OCI-LY7 (cell line): ENCODE results near the gene CAMK4. TPM values are rescaled to one million over a fixed set of nuclear protein-coding genes. Genes with fewer than 3 reads are reported as not detected.

Source experiments
- Bru-seq: library from RNA; stranded (reverse); fragments of 400-500 nt; gene quantifications from one replicate; lab custom pipeline; 2021; lab: Mats Ljungman, UMichigan
- BruChase-seq, 2 experiments: library from RNA; stranded (reverse); fragments of 400-500 nt; gene quantifications; one replicate each; lab custom pipeline; 2021; lab: Mats Ljungman, UMichigan
- BruUV-seq: library from RNA; stranded (reverse); fragments of 400-500 nt; replicated peaks from 2 replicates; lab custom pipeline; 2021; lab: Mats Ljungman, UMichigan
- CTCF ChIA-PET: fragments of 300-600 bp; sonication (Branson Sonifier 250); formaldehyde crosslinking; loops from one replicate; lab custom pipeline; 2022; ENCODE audit warnings: antibody characterized with exemption; ENCODE audit not compliant: unreplicated experiment; lab: Charles Lee
- POLR2A ChIA-PET: fragments of 300-600 bp; sonication (Branson Sonifier 250); formaldehyde crosslinking; loops from one replicate; lab custom pipeline; 2022; ENCODE audit warnings: antibody characterized with exemption; lab: Charles Lee
- DNase-seq: peaks from one replicate; pipeline ENCODE4 v3.0.0-alpha.2; 2015; ENCODE audit warnings: low spot score
- H2AFZ ChIP-seq: fragments of 200-600 bp; sonication (generic), shearing (Covaris generic); 2 replicates; pipeline ENCODE4 v1.6.1; 2014; ENCODE audit warnings: mild to moderate bottlenecking, antibody characterized with exemption, low read length, moderate library complexity
- H3K27ac ChIP-seq: fragments of 200-600 bp; sonication (generic); 2 replicates; pipeline ENCODE4 v1.5.1; 2014; ENCODE audit warnings: mixed run types, low read depth, mild to moderate bottlenecking, moderate library complexity, low read length, inconsistent platforms; ENCODE audit not compliant: poor library complexity, severe bottlenecking
- H3K36me3 ChIP-seq: fragments of 200-600 bp; sonication (generic); 2 replicates; pipeline ENCODE4 v1.6.1; 2014; ENCODE audit warnings: mild to moderate bottlenecking, antibody characterized with exemption, low read length, moderate library complexity, mixed read lengths; ENCODE audit not compliant: insufficient read depth
- H3K4me1 ChIP-seq: fragments of 200-600 bp; sonication (generic); 2 replicates; pipeline ENCODE4 v1.5.1; 2014; ENCODE audit warnings: mild to moderate bottlenecking, low read length; ENCODE audit not compliant: insufficient read depth, poor library complexity, severe bottlenecking
- H3K4me2 ChIP-seq: fragments of 200-600 bp; sonication (generic); 2 replicates; pipeline ENCODE4 v1.6.1; 2014; ENCODE audit warnings: mild to moderate bottlenecking, low read length
- H3K4me3 ChIP-seq: fragments of 200-600 bp; sonication (generic); 2 replicates; pipeline ENCODE4 v1.5.1; 2014; ENCODE audit warnings: mild to moderate bottlenecking, low read depth, low read length; ENCODE audit not compliant: poor library complexity, severe bottlenecking
- H3K79me2 ChIP-seq: fragments of 200-600 bp; sonication (generic); 2 replicates; pipeline ENCODE4 v1.6.1; 2016; ENCODE audit warnings: low read depth, mild to moderate bottlenecking, low read length, moderate library complexity, mixed read lengths; ENCODE audit not compliant: insufficient read depth
- H3K9me2 ChIP-seq: fragments of 200-600 bp; sonication (generic); 2 replicates; pipeline ENCODE4 v1.6.1; 2016; ENCODE audit warnings: mild to moderate bottlenecking, low read length, mixed read lengths; ENCODE audit not compliant: insufficient read depth
- H3K9me3 ChIP-seq: fragments of 200-600 bp; sonication (generic); 2 replicates; pipeline ENCODE4 v1.6.1; 2014; ENCODE audit warnings: mild to moderate bottlenecking, mixed run types, low read length, mixed read lengths
- H4K20me1 ChIP-seq: fragments of 200-600 bp; sonication (generic); 2 replicates; pipeline ENCODE4 v1.6.1; 2014; ENCODE audit warnings: mild to moderate bottlenecking, antibody characterized with exemption, low read length, moderate library complexity, mixed read lengths; ENCODE audit not compliant: insufficient read depth
- EZH2phosphoT487 ChIP-seq: fragments of 200-600 bp; sonication (generic); IDR thresholded peaks from 2 replicates; pipeline ENCODE4 v1.6.1; 2018; ENCODE audit warnings: low read depth, borderline replicate concordance, mild to moderate bottlenecking, mixed run types, antibody characterized with exemption, low read length, moderate library complexity, mixed read lengths
- intact Hi-C: fragments of 100-400 bp; cut with micrococcal nuclease; formaldehyde crosslinking; loops from one replicate; pipeline ENCODE4 v1.10.0; 2022; ENCODE audit not compliant: unreplicated experiment
- long read RNA-seq: library from polyadenylated mRNA; stranded (forward); transcript quantifications from one replicate; pipeline ENCODE4 v2.0.0, GENCODE V29; 2022
- total RNA-seq, 2 experiments: library from RNA; depleted of rRNA in 1 of 2; stranded (reverse); fragments of >200 nt in 1 of 2; shearing (Covaris generic) in 1 of 2; gene quantifications; 2 replicates each; pipeline ENCODE4 v1.2.3, GENCODE V29; 2014 to 2022
- TF ChIP-seq, protein P1 (sequence below): fragments of 200-600 bp; sonication (generic); conservative IDR thresholded peaks from 2 replicates; pipeline ENCODE4 v1.5.1; 2014; ENCODE audit warnings: mild to moderate bottlenecking, antibody characterized with exemption, low read length, moderate library complexity, mixed read lengths

Gene CAMK4
- total RNA-seq (2014; rRNA removed; shearing (Covaris generic)): 36.5 and 40.2 TPM in 2 replicates
- 25.4 and 31.2 TPM in 2 replicates for total RNA-seq (2022)
- Bru-seq, nascent RNA: percentile 70 among the genes with signal in this experiment
- percentile 60 among the genes with signal in this experiment for BruChase-seq, experiment 1, labeled RNA remaining after a 6-hour chase
- percentile 64 among the genes with signal in this experiment for BruChase-seq, experiment 2, labeled RNA remaining after a 2-hour chase
- long read RNA-seq, full-length matches to known transcripts: 16 of 94 reads
- long read RNA-seq, partial matches to known transcripts: 68 of 94 reads
- long read RNA-seq, other reads (novel, unspliced or antisense): 10 of 94 reads

DNA sequence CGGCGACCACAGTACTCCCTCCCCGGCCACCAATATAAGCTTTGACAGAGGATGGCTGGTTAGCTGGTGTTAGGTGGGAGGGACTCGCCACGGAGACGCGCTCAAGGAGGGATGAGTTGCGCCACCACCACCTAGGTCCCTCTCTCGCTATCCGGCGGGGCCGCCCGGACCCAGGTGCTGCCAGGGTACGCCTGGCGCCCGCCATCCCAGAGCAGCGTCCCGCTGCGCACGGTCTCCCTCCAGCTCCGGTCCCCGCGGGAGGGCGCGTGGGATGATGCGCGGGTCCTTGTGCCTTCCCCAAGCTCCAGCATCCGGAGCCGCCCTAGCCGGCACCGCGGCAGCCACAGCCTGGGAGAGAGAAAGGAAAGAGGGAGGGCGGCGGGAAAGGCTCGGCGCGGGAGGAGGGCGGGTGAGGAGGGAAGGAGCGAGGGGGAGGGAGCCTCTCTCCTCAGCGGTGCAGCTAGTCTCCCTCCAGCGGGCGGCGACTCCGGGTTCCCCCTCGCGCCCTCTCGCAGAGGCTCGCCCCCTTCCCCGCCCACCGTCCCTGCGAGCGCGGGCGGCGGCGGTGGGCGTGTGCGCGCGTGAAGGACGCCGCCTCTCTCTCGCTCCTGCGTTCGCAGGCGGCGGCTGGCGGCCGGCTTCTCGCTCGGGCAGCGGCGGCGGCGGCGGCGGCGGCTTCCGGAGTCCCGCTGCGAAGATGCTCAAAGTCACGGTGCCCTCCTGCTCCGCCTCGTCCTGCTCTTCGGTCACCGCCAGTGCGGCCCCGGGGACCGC lies at the start of gene CAMK4:
TSS of gene CAMK4 (plus strand) at position 598 of the 774 bp plus-strand sequence. CDS start at position 698, 100 bp downstream.
- intact Hi-C loops: loop anchor here (2.0 to 10.0 kb wide), 6 partner anchors 55 to 938 kb away; partner anchors contain the start of gene STARD4
- ChIA-PET CTCF (interaction anchor here (0.6 to 0.7 kb wide), 3 partner anchors 94 to 1506 kb away, joined by 3 to 11 read pairs (median 5); no protein-coding TSS in a partner anchor), POLR2A (interaction anchor here (0.6 to 2.6 kb wide), 11 partner anchors 9 to 1893 kb away, joined by 3 to 18 read pairs (median 4); no protein-coding TSS in a partner anchor)
- no TSS peak for BruUV-seq
- TF ChIP-seq, protein P1, sequence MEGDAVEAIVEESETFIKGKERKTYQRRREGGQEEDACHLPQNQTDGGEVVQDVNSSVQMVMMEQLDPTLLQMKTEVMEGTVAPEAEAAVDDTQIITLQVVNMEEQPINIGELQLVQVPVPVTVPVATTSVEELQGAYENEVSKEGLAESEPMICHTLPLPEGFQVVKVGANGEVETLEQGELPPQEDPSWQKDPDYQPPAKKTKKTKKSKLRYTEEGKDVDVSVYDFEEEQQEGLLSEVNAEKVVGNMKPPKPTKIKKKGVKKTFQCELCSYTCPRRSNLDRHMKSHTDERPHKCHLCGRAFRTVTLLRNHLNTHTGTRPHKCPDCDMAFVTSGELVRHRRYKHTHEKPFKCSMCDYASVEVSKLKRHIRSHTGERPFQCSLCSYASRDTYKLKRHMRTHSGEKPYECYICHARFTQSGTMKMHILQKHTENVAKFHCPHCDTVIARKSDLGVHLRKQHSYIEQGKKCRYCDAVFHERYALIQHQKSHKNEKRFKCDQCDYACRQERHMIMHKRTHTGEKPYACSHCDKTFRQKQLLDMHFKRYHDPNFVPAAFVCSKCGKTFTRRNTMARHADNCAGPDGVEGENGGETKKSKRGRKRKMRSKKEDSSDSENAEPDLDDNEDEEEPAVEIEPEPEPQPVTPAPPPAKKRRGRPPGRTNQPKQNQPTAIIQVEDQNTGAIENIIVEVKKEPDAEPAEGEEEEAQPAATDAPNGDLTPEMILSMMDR: peak; percentile 43
- no peak for TF ChIP-seq EZH2phosphoT487
- Histone ChIP-seq H3K9me3 (no peaks in the 10 kb centered on the region), H4K20me1 (no peaks in the 10 kb centered on the region), H3K4me1 (peaks cover 19% of the 10 kb centered on the region), H2AFZ (peak within 1 kb of the TSS; percentile 81), H3K79me2 (peaks cover 44% of the 10 kb centered on the region; the same call in 1 of the 2 replicates), H3K27ac (peak within 1 kb of the TSS; percentile 49), H3K36me3 (no peaks in the 10 kb centered on the region), H3K4me3 (peak within 1 kb of the TSS; percentile 75), H3K4me2 (peak within 1 kb of the TSS; percentile 91), H3K9me2 (no peaks in the 10 kb centered on the region)
- DNase-seq: peak; percentile 82

DNA sequence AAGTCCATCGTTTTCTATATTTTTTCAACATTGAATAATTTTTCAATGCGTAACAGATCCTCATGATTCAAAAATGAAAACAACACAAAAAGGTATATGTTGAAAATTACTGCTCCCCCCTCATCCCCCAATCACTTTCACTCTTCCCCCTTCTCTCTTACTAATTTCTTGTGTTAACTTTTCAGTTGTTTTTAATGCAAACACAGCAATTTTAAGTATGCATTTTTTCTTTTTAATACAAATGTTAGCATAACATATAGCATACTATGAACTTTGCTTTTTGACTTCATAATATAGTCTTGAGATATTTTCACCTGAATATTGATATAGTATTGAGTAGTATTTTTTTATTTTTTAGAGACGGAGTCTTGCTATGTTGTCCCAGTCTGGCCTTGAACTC lies 41.1 kb upstream of the CAMK4 start:
- ChIA-PET POLR2A (interaction anchor here (0.7 kb wide), 1 partner anchor 447 kb away, joined by 5 read pairs; no protein-coding TSS in a partner anchor), CTCF (no interaction called here)
- BruUV-seq: no TSS peak

More for the DNA sequence above, 41.1 kb upstream of the CAMK4 start:
- H3K4me3 ChIP-seq: no peak overlapping the region
- no peak for DNase-seq
- no peaks in the 10 kb centered on the region for H4K20me1 ChIP-seq
- H3K9me2 ChIP-seq: no peaks in the 10 kb centered on the region
- H3K79me2 ChIP-seq: no peaks in the 10 kb centered on the region
- intact Hi-C loops: no loop called here
- H3K36me3 ChIP-seq: no peaks in the 10 kb centered on the region
- TF ChIP-seq, protein P1: no peak
- TF ChIP-seq EZH2phosphoT487: no peak
- H2AFZ ChIP-seq: no peak overlapping the region
- no peak overlapping the region for H3K4me2 ChIP-seq
- no peaks in the 10 kb centered on the region for H3K9me3 ChIP-seq
- H3K27ac ChIP-seq: no peak overlapping the region
- H3K4me1 ChIP-seq: no peaks in the 10 kb centered on the region
